ENCODE results near the gene ANOS1.

ANOS1 gene

DNA sequence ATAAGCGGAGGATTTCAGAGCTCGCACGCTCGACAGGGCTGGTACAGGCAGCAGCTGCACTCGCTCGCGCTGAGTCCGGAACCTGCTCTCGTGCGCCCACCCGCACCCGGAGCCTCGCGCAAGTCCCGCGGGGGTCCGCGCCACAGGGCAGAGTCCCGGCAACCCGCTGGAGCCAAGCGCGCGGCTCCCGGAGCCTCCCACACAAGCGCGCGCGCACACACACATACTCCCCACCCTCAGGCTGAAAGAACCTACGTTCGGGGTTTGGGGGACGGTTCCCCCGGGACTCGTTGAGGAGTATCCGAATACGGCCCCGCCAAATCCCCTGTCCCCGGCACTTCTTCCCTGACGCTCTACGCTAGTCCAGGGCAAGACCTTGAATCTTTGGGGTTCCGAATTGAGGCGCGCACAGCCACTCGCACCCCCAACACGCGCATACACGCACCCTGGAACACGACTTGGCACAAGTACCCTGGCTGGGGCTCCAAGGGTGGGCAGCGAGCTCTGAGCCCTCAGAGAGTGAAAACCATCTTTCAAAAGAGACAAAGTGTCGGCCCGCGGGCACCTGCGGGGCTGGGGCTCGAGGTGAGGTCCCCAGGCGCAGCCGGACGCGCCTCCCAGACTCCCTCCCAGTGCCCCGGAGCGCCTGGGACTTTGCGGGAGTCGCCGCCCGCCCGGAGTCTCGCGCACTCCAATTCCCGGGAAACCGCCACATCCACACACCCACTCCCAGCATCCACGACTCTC is 952 bp downstream of the ANOS1 start:
- DNase-seq (ENCODE audit: extremely low spot score): no peak
- TF ChIP-seq, protein P1, sequence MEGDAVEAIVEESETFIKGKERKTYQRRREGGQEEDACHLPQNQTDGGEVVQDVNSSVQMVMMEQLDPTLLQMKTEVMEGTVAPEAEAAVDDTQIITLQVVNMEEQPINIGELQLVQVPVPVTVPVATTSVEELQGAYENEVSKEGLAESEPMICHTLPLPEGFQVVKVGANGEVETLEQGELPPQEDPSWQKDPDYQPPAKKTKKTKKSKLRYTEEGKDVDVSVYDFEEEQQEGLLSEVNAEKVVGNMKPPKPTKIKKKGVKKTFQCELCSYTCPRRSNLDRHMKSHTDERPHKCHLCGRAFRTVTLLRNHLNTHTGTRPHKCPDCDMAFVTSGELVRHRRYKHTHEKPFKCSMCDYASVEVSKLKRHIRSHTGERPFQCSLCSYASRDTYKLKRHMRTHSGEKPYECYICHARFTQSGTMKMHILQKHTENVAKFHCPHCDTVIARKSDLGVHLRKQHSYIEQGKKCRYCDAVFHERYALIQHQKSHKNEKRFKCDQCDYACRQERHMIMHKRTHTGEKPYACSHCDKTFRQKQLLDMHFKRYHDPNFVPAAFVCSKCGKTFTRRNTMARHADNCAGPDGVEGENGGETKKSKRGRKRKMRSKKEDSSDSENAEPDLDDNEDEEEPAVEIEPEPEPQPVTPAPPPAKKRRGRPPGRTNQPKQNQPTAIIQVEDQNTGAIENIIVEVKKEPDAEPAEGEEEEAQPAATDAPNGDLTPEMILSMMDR (IDR thresholded peaks at IDR 0.05; ENCODE audit: control extremely low read depth, extremely low read depth, low read depth, missing control alignments): no peak
- ChIA-PET POLR2A (no interaction called here), CTCF (no interaction called here)

DNA sequence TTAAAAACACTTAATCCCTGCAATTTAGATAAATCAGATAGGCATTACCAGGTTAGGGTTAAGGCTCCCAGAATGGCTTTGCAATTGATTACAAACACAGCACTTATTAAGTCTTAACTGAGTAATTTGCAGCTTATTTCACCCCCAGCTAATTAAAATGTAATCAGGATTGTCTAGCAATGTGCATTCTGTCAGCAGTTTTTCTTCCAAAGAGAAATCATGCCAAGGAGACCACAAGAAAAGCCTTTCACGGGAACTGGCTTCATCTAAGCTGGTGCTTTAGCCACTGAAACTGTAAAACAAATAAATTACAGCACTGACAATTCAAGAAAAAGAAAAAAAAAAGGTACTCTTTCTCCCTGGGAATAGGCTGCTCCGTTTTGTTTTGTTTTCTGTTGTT is 2.1 kb downstream of the ANOS1 start:
- TF ChIP-seq, protein P1 (IDR thresholded peaks at IDR 0.05; ENCODE audit: control extremely low read depth, extremely low read depth, low read depth, missing control alignments): no peak
- no peak for DNase-seq (ENCODE audit: extremely low spot score)
- CTCF ChIA-PET: no interaction called here
- POLR2A ChIA-PET: no interaction called here

DNA sequence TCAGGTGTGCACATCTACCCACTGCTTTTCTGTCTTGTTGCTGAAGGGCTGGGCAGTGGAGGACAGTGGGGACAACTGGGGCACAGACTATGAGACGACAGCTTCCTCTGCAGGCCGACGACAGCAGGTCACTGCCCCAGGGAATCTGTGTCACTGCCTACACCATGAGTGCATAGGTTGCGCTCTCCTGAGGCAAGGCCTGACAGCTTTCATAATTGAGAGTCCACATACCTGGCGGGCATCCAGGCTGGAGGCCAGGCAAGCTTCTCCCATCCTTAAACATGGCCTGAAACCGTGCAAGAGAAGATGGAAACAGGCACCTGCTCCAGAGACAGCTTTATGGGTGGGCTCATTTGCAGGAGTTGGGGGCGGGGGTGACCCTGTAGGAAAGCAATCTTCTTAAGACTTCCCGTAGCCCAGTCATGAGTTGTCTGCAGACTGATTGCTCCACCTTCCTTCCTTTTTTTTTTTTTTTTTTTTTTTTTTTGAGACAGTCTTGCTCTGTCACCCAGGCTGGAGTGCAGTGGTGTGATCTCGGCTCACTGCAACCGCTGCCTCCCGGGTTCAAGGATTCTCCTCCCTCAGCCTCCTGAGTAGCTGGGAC is 2.9 kb downstream of the ANOS1 start:
- POLR2A ChIA-PET: no interaction called here
- DNase-seq (ENCODE audit: extremely low spot score): no peak
- CTCF ChIA-PET: no interaction called here
- TF ChIP-seq, protein P1 (IDR thresholded peaks at IDR 0.05; ENCODE audit: control extremely low read depth, extremely low read depth, low read depth, missing control alignments): no peak

DNA sequence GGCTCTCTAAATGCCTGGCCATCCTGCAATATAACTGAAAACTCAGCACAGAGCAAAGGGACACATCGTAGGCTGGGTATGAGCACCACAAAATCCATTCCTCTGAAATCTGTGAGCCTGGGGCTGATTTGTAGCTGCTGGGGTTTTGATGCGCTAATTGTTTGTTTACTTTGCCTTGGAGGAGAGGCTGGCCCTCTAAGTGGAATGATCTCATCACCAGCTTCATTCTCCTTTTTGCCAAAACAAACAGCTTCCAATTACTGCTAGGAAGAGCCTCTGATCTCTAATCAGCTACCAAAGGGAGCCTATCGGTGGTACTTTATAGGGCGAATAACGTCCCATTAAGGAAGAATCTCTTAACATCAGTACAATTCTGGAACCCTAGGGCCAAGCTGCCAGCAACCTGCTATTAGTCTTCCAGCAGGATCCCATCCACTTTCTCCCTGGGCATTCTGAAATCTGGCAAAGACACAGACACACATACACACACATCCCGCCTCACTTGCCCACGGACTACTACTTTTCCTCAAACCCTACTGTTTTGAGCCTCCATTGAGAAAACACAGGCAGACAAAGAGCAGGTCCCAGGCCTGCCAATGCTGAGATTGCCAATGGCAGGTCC is 5.8 kb downstream of the ANOS1 start:
- TF ChIP-seq, protein P1 (IDR thresholded peaks at IDR 0.05; ENCODE audit: control extremely low read depth, extremely low read depth, low read depth, missing control alignments): no peak
- POLR2A ChIA-PET: no interaction called here
- DNase-seq (ENCODE audit: extremely low spot score): no peak
- CTCF ChIA-PET: no interaction called here

DNA sequence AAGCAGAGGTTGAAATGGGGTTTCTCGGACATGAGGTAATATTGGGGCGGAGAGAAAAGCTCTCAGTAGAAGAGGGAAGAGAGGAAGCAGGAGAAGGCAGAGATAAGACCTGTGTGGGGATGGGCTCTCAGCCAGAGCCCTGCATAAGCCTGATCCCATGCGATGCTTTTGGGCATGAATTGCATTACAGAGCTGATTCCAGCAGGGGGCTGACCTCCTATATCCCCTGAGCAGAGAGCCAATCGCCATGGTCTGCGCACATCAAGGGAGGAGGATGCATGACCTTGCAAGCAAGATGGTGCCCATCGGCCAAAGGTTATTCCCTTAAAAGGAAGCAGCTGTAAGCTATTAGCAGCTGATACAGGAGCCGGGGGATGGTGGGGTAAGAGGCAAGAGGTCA is 7.6 kb downstream of the ANOS1 start:
- no peak for DNase-seq (ENCODE audit: extremely low spot score)
- ChIA-PET CTCF (no interaction called here), POLR2A (no interaction called here)
- TF ChIP-seq, protein P1 (IDR thresholded peaks at IDR 0.05; ENCODE audit: control extremely low read depth, extremely low read depth, low read depth, missing control alignments): no peak

DNA sequence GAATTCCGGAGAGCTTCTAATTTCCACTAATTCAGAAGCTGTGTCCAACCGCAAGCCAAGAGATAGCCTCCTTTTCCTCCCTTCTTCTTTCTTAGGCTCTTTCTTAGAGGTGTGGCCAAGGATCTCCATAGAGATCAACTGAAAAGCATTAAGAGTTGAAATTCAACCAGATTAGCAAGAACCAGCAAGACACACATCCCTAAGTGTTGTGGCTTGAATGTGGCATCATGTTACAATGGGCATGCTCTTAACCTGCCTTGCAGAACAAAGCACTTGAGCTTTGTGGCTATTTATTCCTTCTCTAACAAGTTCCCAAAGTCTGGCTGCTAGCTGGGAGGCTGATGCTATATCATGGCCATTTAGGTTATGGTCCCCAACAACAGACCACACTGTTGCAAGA is 10.4 kb downstream of the ANOS1 start:
- ChIA-PET POLR2A (no interaction called here), CTCF (no interaction called here)
- no peak for DNase-seq (ENCODE audit: extremely low spot score)
- TF ChIP-seq, protein P1 (IDR thresholded peaks at IDR 0.05; ENCODE audit: control extremely low read depth, extremely low read depth, low read depth, missing control alignments): no peak

All from GM10248 (cell line).